HepG2 (cell line): ENCODE results near the gene FOXN3. TPM values are rescaled to one million over a fixed set of nuclear protein-coding genes. Genes with fewer than 3 reads are reported as not detected.

Source experiments
- BCL6 ChIP-seq: IDR thresholded peaks from 2 replicates; pipeline ENCODE4 v1.6.1; 2016; ENCODE audit warnings: missing genetic modification reagents, missing compliant biosample characterization
- BORCS8-MEF2B ChIP-seq: sonication (generic); formaldehyde crosslinking; IDR thresholded peaks from 2 replicates; pipeline ENCODE4 v1.8.0; 2022; ENCODE audit warnings: mild to moderate bottlenecking, missing genetic modification reagents
- CBX1 ChIP-seq: IDR thresholded peaks from one replicate; pipeline ENCODE4 v1.6.1; 2016; ENCODE audit warnings: antibody characterized with exemption, low read depth
- CBX5 ChIP-seq: sonication (generic); formaldehyde crosslinking; IDR thresholded peaks from 2 replicates; pipeline ENCODE4 v1.4.0; 2020; ENCODE audit warnings: missing genetic modification reagents, borderline replicate concordance
- CEBPG ChIP-seq: IDR thresholded peaks from 2 replicates; pipeline ENCODE4 v1.6.1; 2016
- CENPX ChIP-seq: sonication (generic); formaldehyde crosslinking; IDR thresholded peaks from 2 replicates; pipeline ENCODE4 v1.9.0; 2021; ENCODE audit warnings: mild to moderate bottlenecking, missing genetic modification reagents, moderate library complexity
- DR1 ChIP-seq: sonication (generic); formaldehyde crosslinking; IDR thresholded peaks from 2 replicates; pipeline ENCODE4 v1.8.0; 2021; ENCODE audit warnings: mild to moderate bottlenecking, missing genetic modification reagents, inconsistent platforms
- FOXP1 ChIP-seq, 2 experiments: fragments of 450-650 bp in 1 of 2; IDR thresholded peaks; 2 replicates each; pipeline ENCODE4 v1.6.1; 2017 to 2018; ENCODE audit warnings: antibody characterized with exemption in 1 of 2
- GATAD2A ChIP-seq: IDR thresholded peaks from 2 replicates; pipeline ENCODE4 v1.6.1; 2016
- NFE2 ChIP-seq: sonication (generic); formaldehyde crosslinking; IDR thresholded peaks from 2 replicates; pipeline ENCODE4 v1.4.0; 2020; ENCODE audit warnings: missing genetic modification reagents
- NFYC ChIP-seq: IDR thresholded peaks from 2 replicates; pipeline ENCODE4 v1.6.1; 2016; ENCODE audit warnings: missing genetic modification reagents, missing compliant biosample characterization
- POGZ ChIP-seq: sonication (generic); formaldehyde crosslinking; IDR thresholded peaks from 2 replicates; pipeline ENCODE4 v1.4.0; 2020; ENCODE audit warnings: mild to moderate bottlenecking, missing genetic modification reagents
- SALL1 ChIP-seq: sonication (generic); formaldehyde crosslinking; IDR thresholded peaks from 2 replicates; pipeline ENCODE4 v1.8.0; 2022; ENCODE audit warnings: mild to moderate bottlenecking, missing genetic modification reagents
- SKI ChIP-seq: fragments of 450-650 bp; IDR thresholded peaks from one replicate; pipeline ENCODE4 v1.6.1; 2018; ENCODE audit warnings: mild to moderate bottlenecking; ENCODE audit not compliant: partially characterized antibody
- TCF7 ChIP-seq: sonication (generic); IDR thresholded peaks from 2 replicates; pipeline ENCODE4 v1.6.1; 2016; ENCODE audit warnings: antibody characterized with exemption, low read depth
- U2AF1 ChIP-seq: fragments of 200-400 bp; formaldehyde crosslinking; optimal IDR thresholded peaks from 2 replicates; pipeline ENCODE3; 2017; ENCODE audit warnings: mild to moderate bottlenecking, low read depth, low read length
- ZNF451 ChIP-seq: sonication (generic); formaldehyde crosslinking; IDR thresholded peaks from 2 replicates; pipeline ENCODE4 v1.5.0; 2020; ENCODE audit warnings: mild to moderate bottlenecking, missing genetic modification reagents
- ZNF543 ChIP-seq: sonication (generic); formaldehyde crosslinking; IDR thresholded peaks from 2 replicates; pipeline ENCODE4 v1.4.0; 2020; ENCODE audit warnings: mild to moderate bottlenecking, missing genetic modification reagents
- ZNF547 ChIP-seq: sonication (generic); formaldehyde crosslinking; IDR thresholded peaks from 2 replicates; pipeline ENCODE4 v1.5.1; 2020; ENCODE audit warnings: mild to moderate bottlenecking, missing genetic modification reagents
- polyA plus RNA-seq, 8 experiments: library from polyadenylated mRNA; depleted of rRNA in 3 of 8; stranded (reverse) in 7 of 8; unstranded in 1 of 8; fragments of >200 nt; fragmentation: Illumina TruSeq in 4 of 8; extraction: Trizol in 4 of 8; gene quantifications; 2 replicates each; pipeline versions ENCODE4 v1.2.1 to v1.2.3, GENCODE V29; 2011 to 2016; ENCODE audit warnings: low read depth in 4 of 8, missing spikeins in 1 of 8, mixed read lengths in 1 of 8; ENCODE audit not compliant: insufficient read depth in 1 of 8
- total RNA-seq, 5 experiments: library from RNA; depleted of rRNA; stranded (reverse); fragments of >200 nt; fragmentation: Illumina TruSeq; extraction: Trizol; gene quantifications; 2 replicates each; pipeline ENCODE4 v1.2.3, GENCODE V29; 2016; ENCODE audit warnings: low read depth in 1 of 5
- TF ChIP-seq, protein P1 (sequence below): fragments of 450-650 bp; IDR thresholded peaks from 2 replicates; pipeline ENCODE4 v1.6.1; 2016
- TF ChIP-seq, protein P2 (sequence below): sonication (generic); formaldehyde crosslinking; IDR thresholded peaks from 2 replicates; pipeline ENCODE4 v1.8.0; 2022; ENCODE audit warnings: missing genetic modification reagents, low read depth, mild to moderate bottlenecking, borderline replicate concordance
- TF ChIP-seq, protein P3 (sequence below): sonication (generic); formaldehyde crosslinking; IDR thresholded peaks from 2 replicates; pipeline ENCODE4 v1.4.0; 2020; ENCODE audit warnings: missing genetic modification reagents, borderline replicate concordance
- TF ChIP-seq, protein P4 (sequence below): sonication (generic); formaldehyde crosslinking; IDR thresholded peaks from 2 replicates; pipeline ENCODE4 v1.9.0; 2021; ENCODE audit warnings: mild to moderate bottlenecking, missing genetic modification reagents

FOXN3 gene
- total and polyA plus RNA-seq, 2 of the 13 experiments (the other 11 are each of a cell fraction or from before 2014, with no cell fraction given): 32.4 to 70.2 TPM

DNA sequence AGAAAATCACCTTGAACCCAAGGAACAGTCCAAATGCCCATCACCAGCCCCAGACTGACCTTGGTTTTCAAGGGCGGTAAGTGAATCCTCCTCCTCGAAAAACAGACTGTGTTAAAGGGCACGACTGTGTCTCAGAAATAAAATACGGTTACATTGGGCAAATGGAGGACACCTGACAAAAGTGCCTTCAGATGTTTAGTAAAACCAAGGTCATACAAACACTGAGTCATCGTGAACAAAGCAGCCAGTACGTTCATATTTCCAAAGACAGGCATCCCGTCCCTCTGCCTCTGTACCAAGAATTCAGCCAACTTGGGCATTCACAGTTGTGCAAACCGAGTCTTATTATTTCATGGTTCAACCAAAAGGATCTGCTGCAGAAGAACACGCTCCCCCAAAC, 25.9 kb downstream of the FOXN3 start (continued):
- peak; percentile 78 for TF ChIP-seq TCF7
- TF ChIP-seq, protein P1, sequence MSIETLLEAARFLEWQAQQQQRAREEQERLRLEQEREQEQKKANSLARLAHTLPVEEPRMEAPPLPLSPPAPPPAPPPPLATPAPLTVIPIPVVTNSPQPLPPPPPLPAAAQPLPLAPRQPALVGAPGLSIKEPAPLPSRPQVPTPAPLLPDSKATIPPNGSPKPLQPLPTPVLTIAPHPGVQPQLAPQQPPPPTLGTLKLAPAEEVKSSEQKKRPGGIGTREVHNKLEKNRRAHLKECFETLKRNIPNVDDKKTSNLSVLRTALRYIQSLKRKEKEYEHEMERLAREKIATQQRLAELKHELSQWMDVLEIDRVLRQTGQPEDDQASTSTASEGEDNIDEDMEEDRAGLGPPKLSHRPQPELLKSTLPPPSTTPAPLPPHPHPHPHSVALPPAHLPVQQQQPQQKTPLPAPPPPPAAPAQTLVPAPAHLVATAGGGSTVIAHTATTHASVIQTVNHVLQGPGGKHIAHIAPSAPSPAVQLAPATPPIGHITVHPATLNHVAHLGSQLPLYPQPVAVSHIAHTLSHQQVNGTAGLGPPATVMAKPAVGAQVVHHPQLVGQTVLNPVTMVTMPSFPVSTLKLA: no peak
- 0 out of 2 replicates have a peak, but pooled peaks have one; percentile 55 for TF ChIP-seq NFE2 (CRISPR knock-in tag)
- no peak for TF ChIP-seq CBX1
- TF ChIP-seq DR1 (CRISPR knock-in tag): no peak
- TF ChIP-seq POGZ (CRISPR knock-in tag): peak; percentile 72; the same call in 1 of the 2 replicates
- TF ChIP-seq, protein P2, sequence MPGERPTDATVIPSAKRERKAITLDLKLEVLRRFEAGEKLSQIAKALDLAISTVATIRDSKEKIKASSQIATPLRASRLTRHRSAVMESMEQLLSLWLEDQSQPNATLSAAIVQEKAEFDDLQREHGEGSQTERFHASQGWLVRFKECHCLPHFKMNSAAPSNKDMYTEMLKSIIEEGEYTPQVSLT: no peak
- TF ChIP-seq ZNF451 (CRISPR knock-in tag): no peak
- no peak for TF ChIP-seq U2AF1
- TF ChIP-seq GATAD2A (CRISPR knock-in tag): peak; percentile 96
- TF ChIP-seq SALL1 (CRISPR knock-in tag): peak; percentile 74; the same call in 1 of the 2 replicates
- peak; percentile 61 for TF ChIP-seq SKI
- peak; percentile 57 for TF ChIP-seq CEBPG (CRISPR knock-in tag)
- TF ChIP-seq, protein P3, sequence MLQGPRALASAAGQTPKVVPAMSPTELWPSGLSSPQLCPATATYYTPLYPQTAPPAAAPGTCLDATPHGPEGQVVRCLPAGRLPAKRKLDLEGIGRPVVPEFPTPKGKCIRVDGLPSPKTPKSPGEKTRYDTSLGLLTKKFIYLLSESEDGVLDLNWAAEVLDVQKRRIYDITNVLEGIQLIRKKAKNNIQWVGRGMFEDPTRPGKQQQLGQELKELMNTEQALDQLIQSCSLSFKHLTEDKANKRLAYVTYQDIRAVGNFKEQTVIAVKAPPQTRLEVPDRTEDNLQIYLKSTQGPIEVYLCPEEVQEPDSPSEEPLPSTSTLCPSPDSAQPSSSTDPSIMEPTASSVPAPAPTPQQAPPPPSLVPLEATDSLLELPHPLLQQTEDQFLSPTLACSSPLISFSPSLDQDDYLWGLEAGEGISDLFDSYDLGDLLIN: no peak
- TF ChIP-seq BCL6 (CRISPR knock-in tag): peak; percentile 86
- TF ChIP-seq BORCS8-MEF2B (CRISPR knock-in tag): no peak
- no peak for TF ChIP-seq CBX5 (CRISPR knock-in tag)
- TF ChIP-seq FOXP1 (IDR thresholded peaks at IDR 0.05): no peak
- peak; percentile 68; the same call in 1 of the 2 replicates for TF ChIP-seq FOXP1 (CRISPR knock-in tag; IDR thresholded peaks at IDR 0.05)
- TF ChIP-seq CENPX (CRISPR knock-in tag): no peak
- 0 out of 2 replicates have a peak, but pooled peaks have one; percentile 30 for TF ChIP-seq ZNF547 (CRISPR knock-in tag)
- TF ChIP-seq, protein P4, sequence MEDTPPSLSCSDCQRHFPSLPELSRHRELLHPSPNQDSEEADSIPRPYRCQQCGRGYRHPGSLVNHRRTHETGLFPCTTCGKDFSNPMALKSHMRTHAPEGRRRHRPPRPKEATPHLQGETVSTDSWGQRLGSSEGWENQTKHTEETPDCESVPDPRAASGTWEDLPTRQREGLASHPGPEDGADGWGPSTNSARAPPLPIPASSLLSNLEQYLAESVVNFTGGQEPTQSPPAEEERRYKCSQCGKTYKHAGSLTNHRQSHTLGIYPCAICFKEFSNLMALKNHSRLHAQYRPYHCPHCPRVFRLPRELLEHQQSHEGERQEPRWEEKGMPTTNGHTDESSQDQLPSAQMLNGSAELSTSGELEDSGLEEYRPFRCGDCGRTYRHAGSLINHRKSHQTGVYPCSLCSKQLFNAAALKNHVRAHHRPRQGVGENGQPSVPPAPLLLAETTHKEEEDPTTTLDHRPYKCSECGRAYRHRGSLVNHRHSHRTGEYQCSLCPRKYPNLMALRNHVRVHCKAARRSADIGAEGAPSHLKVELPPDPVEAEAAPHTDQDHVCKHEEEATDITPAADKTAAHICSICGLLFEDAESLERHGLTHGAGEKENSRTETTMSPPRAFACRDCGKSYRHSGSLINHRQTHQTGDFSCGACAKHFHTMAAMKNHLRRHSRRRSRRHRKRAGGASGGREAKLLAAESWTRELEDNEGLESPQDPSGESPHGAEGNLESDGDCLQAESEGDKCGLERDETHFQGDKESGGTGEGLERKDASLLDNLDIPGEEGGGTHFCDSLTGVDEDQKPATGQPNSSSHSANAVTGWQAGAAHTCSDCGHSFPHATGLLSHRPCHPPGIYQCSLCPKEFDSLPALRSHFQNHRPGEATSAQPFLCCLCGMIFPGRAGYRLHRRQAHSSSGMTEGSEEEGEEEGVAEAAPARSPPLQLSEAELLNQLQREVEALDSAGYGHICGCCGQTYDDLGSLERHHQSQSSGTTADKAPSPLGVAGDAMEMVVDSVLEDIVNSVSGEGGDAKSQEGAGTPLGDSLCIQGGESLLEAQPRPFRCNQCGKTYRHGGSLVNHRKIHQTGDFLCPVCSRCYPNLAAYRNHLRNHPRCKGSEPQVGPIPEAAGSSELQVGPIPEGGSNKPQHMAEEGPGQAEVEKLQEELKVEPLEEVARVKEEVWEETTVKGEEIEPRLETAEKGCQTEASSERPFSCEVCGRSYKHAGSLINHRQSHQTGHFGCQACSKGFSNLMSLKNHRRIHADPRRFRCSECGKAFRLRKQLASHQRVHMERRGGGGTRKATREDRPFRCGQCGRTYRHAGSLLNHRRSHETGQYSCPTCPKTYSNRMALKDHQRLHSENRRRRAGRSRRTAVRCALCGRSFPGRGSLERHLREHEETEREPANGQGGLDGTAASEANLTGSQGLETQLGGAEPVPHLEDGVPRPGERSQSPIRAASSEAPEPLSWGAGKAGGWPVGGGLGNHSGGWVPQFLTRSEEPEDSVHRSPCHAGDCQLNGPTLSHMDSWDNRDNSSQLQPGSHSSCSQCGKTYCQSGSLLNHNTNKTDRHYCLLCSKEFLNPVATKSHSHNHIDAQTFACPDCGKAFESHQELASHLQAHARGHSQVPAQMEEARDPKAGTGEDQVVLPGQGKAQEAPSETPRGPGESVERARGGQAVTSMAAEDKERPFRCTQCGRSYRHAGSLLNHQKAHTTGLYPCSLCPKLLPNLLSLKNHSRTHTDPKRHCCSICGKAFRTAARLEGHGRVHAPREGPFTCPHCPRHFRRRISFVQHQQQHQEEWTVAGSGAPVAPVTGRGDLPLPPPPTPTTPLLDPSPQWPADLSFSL (CRISPR knock-in tag): no peak
- TF ChIP-seq NFYC (CRISPR knock-in tag): no peak
- no peak for TF ChIP-seq ZNF543 (CRISPR knock-in tag)
